Astrocyte of the spinal cord (primary cell): ENCODE measurements around the gene UTY.

Source experiments
- DNase-seq: peaks from one replicate; pipeline ENCODE4 v3.0.0; 2011; ENCODE audit warnings: low read depth, low spot score
- H3K4me3 ChIP-seq: 2 replicates; pipeline ENCODE4 v1.5.1; 2011; ENCODE audit warnings: low read depth, mild to moderate bottlenecking, low read length, moderate library complexity
- in situ Hi-C: cut with HindIII; loops from 2 replicates; pipeline ENCODE4 v1.10.0; 2017; ENCODE audit warnings: low sequenced_read_pairs
- TF ChIP-seq, protein P1 (sequence below): IDR thresholded peaks from 2 replicates; pipeline ENCODE4 v1.5.1; 2012; ENCODE audit warnings: low read depth, mild to moderate bottlenecking, low read length, inconsistent platforms

The UTY gene

GRCh38 chrY:13370245-13370644 is 109.6 kb downstream of the UTY start:
- in situ Hi-C loops: no loop called here
- DNase-seq: no peak
- H3K4me3 ChIP-seq: no peak overlapping the region
- TF ChIP-seq, protein P1, sequence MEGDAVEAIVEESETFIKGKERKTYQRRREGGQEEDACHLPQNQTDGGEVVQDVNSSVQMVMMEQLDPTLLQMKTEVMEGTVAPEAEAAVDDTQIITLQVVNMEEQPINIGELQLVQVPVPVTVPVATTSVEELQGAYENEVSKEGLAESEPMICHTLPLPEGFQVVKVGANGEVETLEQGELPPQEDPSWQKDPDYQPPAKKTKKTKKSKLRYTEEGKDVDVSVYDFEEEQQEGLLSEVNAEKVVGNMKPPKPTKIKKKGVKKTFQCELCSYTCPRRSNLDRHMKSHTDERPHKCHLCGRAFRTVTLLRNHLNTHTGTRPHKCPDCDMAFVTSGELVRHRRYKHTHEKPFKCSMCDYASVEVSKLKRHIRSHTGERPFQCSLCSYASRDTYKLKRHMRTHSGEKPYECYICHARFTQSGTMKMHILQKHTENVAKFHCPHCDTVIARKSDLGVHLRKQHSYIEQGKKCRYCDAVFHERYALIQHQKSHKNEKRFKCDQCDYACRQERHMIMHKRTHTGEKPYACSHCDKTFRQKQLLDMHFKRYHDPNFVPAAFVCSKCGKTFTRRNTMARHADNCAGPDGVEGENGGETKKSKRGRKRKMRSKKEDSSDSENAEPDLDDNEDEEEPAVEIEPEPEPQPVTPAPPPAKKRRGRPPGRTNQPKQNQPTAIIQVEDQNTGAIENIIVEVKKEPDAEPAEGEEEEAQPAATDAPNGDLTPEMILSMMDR: no peak

DNA sequence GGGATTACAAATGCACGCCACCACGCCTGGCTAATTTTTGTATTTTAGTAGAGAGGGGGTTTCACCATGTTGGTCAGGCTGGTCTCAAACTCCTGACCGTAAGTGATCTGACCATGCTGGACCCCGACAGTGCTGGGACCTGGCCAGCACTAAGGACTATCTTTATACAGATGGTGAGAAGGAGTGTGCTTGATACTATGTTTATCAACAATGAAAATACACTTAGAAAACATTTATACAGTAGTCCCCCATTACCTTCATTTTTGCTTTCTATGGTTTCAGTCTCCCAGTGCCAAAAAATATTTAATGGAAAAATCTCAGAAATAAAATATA is 111.4 kb downstream of the UTY start:
- no peak for DNase-seq
- H3K4me3 ChIP-seq: no peak overlapping the region
- TF ChIP-seq, protein P1: no peak
- in situ Hi-C loops: no loop called here

GRCh38 chrY:13363641-13364040 is 116.2 kb downstream of the UTY start:
- in situ Hi-C loops: no loop called here
- no peak for DNase-seq

DNA sequence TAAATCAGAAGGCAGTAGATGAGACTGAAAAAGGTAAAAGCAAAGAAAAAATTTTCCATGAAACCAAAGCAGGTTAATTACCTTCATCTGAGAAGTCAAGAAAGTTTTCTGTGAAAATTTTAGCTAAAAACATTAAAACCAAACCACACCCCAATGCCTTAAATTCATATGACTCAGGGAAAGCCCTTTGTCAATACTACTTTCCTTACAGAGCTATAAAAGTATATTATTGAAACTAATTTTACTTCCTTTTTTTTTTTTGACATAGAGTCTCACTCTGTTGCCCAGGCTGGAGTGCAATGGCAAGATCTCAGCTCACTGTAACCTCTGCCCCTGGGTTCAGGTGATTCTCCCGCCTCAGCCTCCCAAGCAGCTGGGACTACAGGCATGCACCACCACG is 117.2 kb downstream of the UTY start:
- TF ChIP-seq, protein P1: no peak
- H3K4me3 ChIP-seq: no peak overlapping the region
- DNase-seq: no peak
- in situ Hi-C loops: no loop called here

More at GRCh38 chrY:13363641-13364040, 116.2 kb downstream of the UTY start:
- no peak overlapping the region for H3K4me3 ChIP-seq
- TF ChIP-seq, protein P1: no peak

DNA sequence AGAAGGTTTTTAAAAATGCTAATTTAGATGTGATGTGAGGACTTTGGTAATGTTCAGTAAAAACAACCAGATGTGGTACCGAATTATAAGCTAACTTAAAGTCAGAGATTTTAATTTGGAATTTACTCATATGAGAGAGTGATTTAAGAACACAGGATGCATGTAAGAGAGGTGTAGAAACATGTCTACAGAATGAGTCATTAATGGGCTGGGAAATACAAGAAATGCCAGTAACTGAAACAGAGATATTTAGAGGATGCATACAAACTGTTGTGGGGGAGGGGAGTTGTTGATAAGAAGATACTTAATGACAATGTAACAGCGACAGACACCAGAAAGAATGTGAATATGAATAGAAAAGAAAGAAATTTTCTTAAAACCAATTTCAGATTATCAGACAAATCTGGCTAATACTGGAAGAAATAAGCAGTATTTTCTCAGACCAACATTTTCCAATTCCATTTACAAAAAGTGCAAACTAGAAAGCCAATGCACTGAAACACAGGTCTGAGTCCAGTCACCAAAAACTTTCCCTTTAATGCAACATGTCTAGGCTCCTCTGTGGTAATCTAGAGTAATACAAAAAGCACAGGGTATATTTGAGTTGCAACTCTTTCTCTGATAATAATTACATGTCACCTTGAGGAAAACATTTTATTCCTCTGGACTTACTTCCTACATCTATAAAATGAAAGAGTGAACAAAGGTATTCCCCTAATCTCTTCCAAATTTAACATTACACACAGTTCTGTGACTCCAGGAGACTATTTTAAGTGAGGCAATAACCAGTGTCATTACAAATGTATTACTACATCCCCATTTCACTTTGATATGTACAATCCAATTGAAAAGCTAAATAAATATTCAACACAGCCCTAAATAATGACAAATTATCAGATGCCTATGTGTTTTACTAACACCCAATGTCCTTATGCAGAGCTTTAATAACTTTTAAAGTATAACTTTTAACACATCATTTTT is 117.9 kb downstream of the UTY start:
- in situ Hi-C loops: no loop called here
- H3K4me3 ChIP-seq: no peak overlapping the region
- DNase-seq: no peak
- TF ChIP-seq, protein P1: no peak

GRCh38 chrY:13351443-13351842 is 128.4 kb downstream of the UTY start:
- TF ChIP-seq, protein P1: no peak
- in situ Hi-C loops: no loop called here
- no peak overlapping the region for H3K4me3 ChIP-seq
- no peak for DNase-seq
